NCI-H1105 (cell line): ENCODE data around the gene CLRN3.
A peak's percentile ranks its signal among the peaks of the same experiment; 100 is the strongest.

Experiments
- DNase-seq: peaks from one replicate; lab custom pipeline; 2025; lab: John Stamatoyannopoulos, UW

Gene CLRN3

GRCh38 chr10:127874671-127875448 lies 17.9 kb downstream of the CLRN3 start:
- DNase-seq = no peak

- no peak for DNase-seq
Observed at GRCh38 chr10:127873901-127874470, 18.8 kb downstream of the CLRN3 start.

GRCh38 chr10:127872871-127873600 lies 19.7 kb downstream of the CLRN3 start:
- DNase-seq = no peak

- no peak for DNase-seq
Observed at GRCh38 chr10:127872011-127872761, 20.6 kb downstream of the CLRN3 start.

- no peak for DNase-seq
Observed at GRCh38 chr10:127871631-127872010, 21.1 kb downstream of the CLRN3 start.

- DNase-seq = no peak
Observed at GRCh38 chr10:127869329-127869728, 23.4 kb downstream of the CLRN3 start.

GRCh38 chr10:127867805-127868204 lies 24.9 kb downstream of the CLRN3 start:
- DNase-seq = no peak

GRCh38 chr10:127866276-127867013 lies 26.3 kb downstream of the CLRN3 start:
- no peak for DNase-seq

- no peak for DNase-seq
Observed at GRCh38 chr10:127863231-127863825, 29.4 kb downstream of the CLRN3 start.

- no peak for DNase-seq
Observed at GRCh38 chr10:127860592-127860991, 32.1 kb downstream of the CLRN3 start.

- no peak for DNase-seq
Observed at GRCh38 chr10:127855976-127856375, 36.8 kb downstream of the CLRN3 start.

- no peak for DNase-seq
Observed at GRCh38 chr10:127855591-127855881, 37.2 kb downstream of the CLRN3 start.

GRCh38 chr10:127854769-127855590 lies 37.8 kb downstream of the CLRN3 start:
- DNase-seq = no peak

GRCh38 chr10:127853868-127854768 lies 38.6 kb downstream of the CLRN3 start:
- peak; percentile 26 for DNase-seq

GRCh38 chr10:127852456-127852855 lies 40.3 kb downstream of the CLRN3 start:
- no peak for DNase-seq

- DNase-seq = no peak
Observed at GRCh38 chr10:127851661-127852194, 41.0 kb downstream of the CLRN3 start.

GRCh38 chr10:127850944-127851343 lies 41.8 kb downstream of the CLRN3 start:
- DNase-seq = no peak

- DNase-seq = no peak
Observed at GRCh38 chr10:127849921-127850320, 42.8 kb downstream of the CLRN3 start.

- DNase-seq = no peak
Observed at GRCh38 chr10:127849224-127849623, 43.5 kb downstream of the CLRN3 start.
